ENCODE results near the gene PRAMEF6. TPM values are rescaled to one million over a fixed set of nuclear protein-coding genes. Genes with fewer than 3 reads are reported as not detected.
"Not testable (repeated sequence)": the region's sequence is repeated elsewhere in the genome, so short reads cannot be mapped to it uniquely, and the experiment has no call there.

The PRAMEF6 gene
- not detected for total RNA-seq

DNA sequence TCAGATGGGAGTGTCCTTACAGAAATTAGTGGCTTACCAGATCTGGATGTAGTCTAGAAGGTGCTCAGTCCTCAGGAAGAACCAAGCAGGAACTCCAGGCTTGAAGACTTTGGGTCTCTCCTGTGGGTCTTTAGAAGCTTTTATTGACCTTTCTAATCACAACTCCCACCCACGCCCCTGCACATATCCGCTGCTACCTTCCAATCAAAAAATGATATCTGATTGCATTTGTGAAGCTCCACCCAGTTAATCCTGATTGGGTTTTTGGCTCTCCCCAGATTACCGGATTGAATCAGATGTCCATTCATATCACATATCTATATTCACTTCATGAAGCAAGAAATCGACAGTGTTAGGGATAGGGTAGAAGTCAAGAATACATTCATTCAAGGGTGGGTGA lies at the start of gene PRAMEF6:
Gene PRAMEF6, minus strand, starts transcription at position 101 of the 400 bp plus-strand sequence. CDS start 5,062 bp downstream, outside the sequence.
- not testable (repeated sequence) for FAIRE-seq; DNase-seq (ENCODE audit: low spot score in 2 of 2)

DNA sequence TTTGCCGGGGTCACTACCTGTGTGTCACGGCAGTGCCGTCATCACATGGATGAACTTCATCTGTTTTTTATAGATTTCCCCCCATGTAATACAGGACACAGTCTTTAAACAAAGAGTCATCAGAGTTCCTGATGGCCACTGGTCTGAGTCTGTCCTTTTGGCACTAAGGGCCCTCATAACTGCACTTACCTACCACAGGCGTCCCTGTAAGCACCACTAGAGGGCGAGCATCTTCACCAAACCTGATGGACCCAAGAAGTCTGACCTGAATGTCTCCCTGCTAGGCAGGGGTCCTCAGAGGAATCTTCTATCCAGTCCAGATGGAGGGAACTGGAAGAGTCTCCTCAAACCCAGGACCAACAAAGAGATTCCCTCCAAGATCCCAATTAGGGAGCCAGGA lies 23.0 kb downstream of the PRAMEF6 start:
- not testable (repeated sequence) for DNase-seq (ENCODE audit: low spot score in 2 of 2); FAIRE-seq

DNA sequence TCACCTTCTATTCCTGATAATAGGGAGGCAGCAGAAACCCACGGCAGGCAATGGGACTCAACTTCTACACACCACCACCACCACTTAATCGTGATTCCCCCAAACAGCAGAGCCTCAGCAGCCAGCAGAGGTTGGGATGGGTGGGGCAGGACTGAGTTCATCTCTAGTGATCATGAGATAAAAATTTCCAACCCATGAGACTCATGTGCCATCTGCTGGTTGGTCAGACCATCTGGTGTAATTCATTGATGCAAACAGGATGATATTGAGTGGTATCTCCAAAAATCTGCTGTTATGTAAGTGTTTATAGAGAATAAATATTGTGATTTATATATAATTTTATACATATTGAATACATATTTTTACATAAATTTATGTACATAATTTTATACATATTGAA lies 25.6 kb downstream of the PRAMEF6 start:
- DNase-seq (ENCODE audit: low spot score in 2 of 2): not testable (repeated sequence)
- peak; percentile 92 for FAIRE-seq

DNA sequence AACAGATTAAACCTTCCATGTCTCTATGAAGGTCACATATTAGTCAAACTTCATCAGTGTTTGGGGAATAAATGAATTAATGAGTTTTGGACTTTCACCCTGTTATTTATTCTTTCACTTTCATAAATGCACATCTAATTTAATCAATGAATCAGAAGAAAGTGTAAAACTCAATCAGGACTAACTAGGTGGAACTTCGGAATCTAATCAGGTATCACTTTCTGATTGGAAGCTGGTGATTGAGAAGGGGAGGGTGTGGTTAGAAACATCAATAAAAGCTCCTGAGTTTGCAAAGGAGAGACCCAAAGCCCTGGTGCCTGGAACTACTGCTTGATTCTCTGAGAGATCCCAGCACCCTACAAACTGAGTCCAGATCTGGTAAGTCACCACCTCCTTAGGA lies 31.1 kb downstream of the PRAMEF6 start, which contains the start of gene PRAMEF7:
Gene PRAMEF7, plus strand, starts transcription at position 301 of the 400 bp plus-strand sequence. CDS start 1,083 bp downstream, outside the sequence.
- FAIRE-seq; DNase-seq (ENCODE audit: low spot score in 2 of 2): not testable (repeated sequence)

DNA sequence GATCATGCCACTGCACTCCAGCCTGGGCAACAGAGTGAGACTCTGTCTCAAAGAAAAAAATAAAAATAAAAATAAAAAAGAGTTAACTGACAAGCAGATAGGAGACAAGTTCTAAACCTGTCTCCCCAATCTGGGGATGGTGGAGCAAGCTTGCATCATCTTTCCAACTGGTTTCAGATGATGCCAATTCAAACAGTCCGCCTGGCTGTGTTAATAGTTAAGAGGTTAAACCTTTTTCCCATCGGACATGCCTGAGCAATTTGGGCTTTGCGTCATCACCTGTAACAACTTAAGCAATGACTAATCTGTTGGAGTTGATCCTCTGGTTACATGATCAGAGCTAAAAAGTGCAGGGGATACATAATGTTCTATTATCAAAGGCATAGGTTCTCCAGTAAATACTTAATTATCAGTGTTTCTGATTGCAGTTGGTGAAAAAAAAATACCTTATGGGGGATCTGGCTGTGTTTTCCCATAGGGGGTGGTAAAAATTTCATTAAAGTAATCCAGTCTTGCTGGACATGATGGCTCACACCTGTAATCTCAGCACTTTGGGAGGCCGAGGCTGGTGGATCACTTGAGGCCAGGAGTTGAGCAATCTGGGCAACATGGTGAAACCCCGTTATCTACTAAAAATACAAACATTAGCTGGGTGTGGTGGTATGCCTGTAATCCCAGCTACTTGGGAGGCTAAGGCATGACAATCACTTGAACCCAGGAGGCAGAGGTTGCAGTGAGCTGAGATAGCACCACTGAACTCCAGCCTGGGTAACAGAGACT lies 43.4 kb downstream of the PRAMEF6 start:
- not testable (repeated sequence) for FAIRE-seq; DNase-seq (ENCODE audit: low spot score in 2 of 2)

DNA sequence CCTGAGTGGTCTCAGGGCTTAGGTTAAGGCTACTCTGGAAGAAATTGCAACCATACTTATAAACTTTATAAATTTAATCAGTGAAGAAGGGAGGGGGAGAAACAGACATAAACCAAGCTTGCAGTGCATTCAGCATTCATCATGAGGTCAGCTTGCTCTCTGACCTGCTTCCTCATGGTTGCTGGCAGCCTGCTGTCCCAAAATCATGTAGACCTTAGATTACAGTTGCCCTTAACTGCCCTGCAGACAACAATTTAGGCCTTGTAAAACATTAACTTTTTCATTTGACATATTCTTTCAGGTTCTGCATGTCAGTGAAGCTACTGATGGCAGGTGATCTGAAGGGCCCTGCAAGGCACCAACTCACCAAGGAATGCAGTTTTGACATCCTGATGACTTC lies 48.2 kb downstream of the PRAMEF6 start:
- not testable (repeated sequence) for FAIRE-seq; DNase-seq (ENCODE audit: low spot score in 2 of 2)

DNA sequence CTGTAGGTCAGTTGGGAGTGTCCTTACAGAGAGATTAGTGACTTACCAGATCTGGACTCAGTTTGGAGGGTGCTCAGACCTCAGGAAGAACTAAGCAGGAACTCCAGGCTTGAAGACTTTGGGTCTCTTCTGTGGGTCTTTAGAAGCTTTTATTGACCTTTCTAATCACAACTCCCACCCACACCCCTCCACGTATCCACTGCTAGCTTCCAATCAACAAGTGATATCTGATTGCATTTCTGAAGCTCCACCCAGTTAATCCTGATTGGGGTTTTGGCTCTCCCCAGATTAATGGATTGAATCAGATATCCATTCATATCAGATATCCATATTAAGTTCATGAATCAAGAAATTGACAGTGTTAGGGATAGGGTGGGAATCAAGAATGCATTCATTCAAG lies 49.2 kb downstream of the PRAMEF6 start, which contains the start of gene PRAMEF10:
Gene PRAMEF10, minus strand, starts transcription at position 101 of the 400 bp plus-strand sequence. CDS start 2,423 bp downstream, outside the sequence.
- not testable (repeated sequence) for FAIRE-seq

More for the DNA sequence above, 49.2 kb downstream of the PRAMEF6 start, which contains the start of gene PRAMEF10:
- DNase-seq (ENCODE audit: low spot score in 2 of 2): not testable (repeated sequence)

Small RNA genes within 50 kb of the gene (small RNA-seq; reads per million reads assigned to genes)
- not detected for gene RNU6-1072P

Other genes with a start within 250 kb of the PRAMEF6 start
- not detected for gene AADACL3, start 231.5 kb downstream of the PRAMEF6 start, total RNA-seq
- gene CFAP107, start 201.4 kb downstream of the PRAMEF6 start, total RNA-seq: under 0.01 TPM
- gene PRAMEF12, start 173.8 kb downstream of the PRAMEF6 start, total RNA-seq: not detected
- gene PRAMEF1, start 156.2 kb downstream of the PRAMEF6 start, total RNA-seq: not detected
- not detected for gene PRAMEF11, start 116.2 kb downstream of the PRAMEF6 start, total RNA-seq
- gene HNRNPCL1, start 98.9 kb downstream of the PRAMEF6 start, total RNA-seq: not detected
- gene PRAMEF2, start 90.5 kb downstream of the PRAMEF6 start, total RNA-seq: not detected
- gene PRAMEF4, start 61.4 kb downstream of the PRAMEF6 start, total RNA-seq: not detected
- gene PRAMEF10, start 49.3 kb downstream of the PRAMEF6 start, total RNA-seq: not detected
- not detected for gene PRAMEF7, start 31.0 kb downstream of the PRAMEF6 start, total RNA-seq
- not detected for gene PRAMEF27, start 109.0 kb upstream of the PRAMEF6 start, total RNA-seq
- not detected for gene HNRNPCL3, start 113.2 kb upstream of the PRAMEF6 start, total RNA-seq
- not detected for gene PRAMEF25, start 123.2 kb upstream of the PRAMEF6 start, total RNA-seq
- gene HNRNPCL2, start 169.3 kb upstream of the PRAMEF6 start, total RNA-seq: not detected
- gene PRAMEF26, start 208.4 kb upstream of the PRAMEF6 start, total RNA-seq: not detected
- not detected for gene HNRNPCL4, start 218.1 kb upstream of the PRAMEF6 start, total RNA-seq
- not detected for gene PRAMEF9, start 224.3 kb upstream of the PRAMEF6 start, total RNA-seq

Data from frontal cortex (tissue), 4 donors.